ENCODE results near the gene PSMC3. TPM values are rescaled to one million over a fixed set of nuclear protein-coding genes. Genes with fewer than 3 reads are reported as not detected.
A peak's percentile ranks its signal among the peaks of the same experiment; 100 is the strongest.

PSMC3 gene
- total RNA-seq, 3 donors from 2014 or later = 98.5 to 168 (median 144) TPM

- no peaks in the 10 kb centered on the region for H3K9me3 ChIP-seq
- intact Hi-C loops (cut with DNase I; ENCODE audit: low total_unique reads) = no loop called here
- DNase-seq (ENCODE audit: low spot score in 2 of 2) = no peak
- H3K27ac ChIP-seq = peak overlapping the region in 1 of 2 donors; percentile 10
- peaks cover 4 to 11% of the 10 kb centered on the region in 2 donors for H3K4me1 ChIP-seq
- H3K4me3 ChIP-seq = no peak overlapping the region
- no peak for TF ChIP-seq POLR2A (IDR thresholded peaks at IDR 0.05)
- no peak for TF ChIP-seq POLR2AphosphoS5 (IDR thresholded peaks at IDR 0.05)
- no peak for TF ChIP-seq CTCF (IDR thresholded peaks at IDR 0.05)
- H3K36me3 ChIP-seq = peaks cover 10% of the 10 kb centered on the region
- H3K27me3 ChIP-seq = no peaks in the 10 kb centered on the region
Measured at GRCh38 chr11:47418454-47419259, 7.6 kb downstream of the PSMC3 start.

- H3K27ac ChIP-seq = peak overlapping the region in 1 of 2 donors; percentile 10
- no peaks in the 10 kb centered on the region for H3K9me3 ChIP-seq
- TF ChIP-seq POLR2AphosphoS5 (IDR thresholded peaks at IDR 0.05) (no peak), POLR2A (IDR thresholded peaks at IDR 0.05) (no peak), CTCF (IDR thresholded peaks at IDR 0.05) (no peak)
- intact Hi-C loops (cut with DNase I; ENCODE audit: low total_unique reads) = no loop called here
- no peak overlapping the region for H3K4me3 ChIP-seq
- H3K36me3 ChIP-seq = peaks cover 10% of the 10 kb centered on the region
- no peak for DNase-seq (ENCODE audit: low spot score in 2 of 2)
- peaks cover 4 to 11% of the 10 kb centered on the region in 2 donors for H3K4me1 ChIP-seq
- H3K27me3 ChIP-seq = no peaks in the 10 kb centered on the region
Measured at GRCh38 chr11:47417712-47418111, 8.5 kb downstream of the PSMC3 start.

- intact Hi-C loops (cut with DNase I; ENCODE audit: low total_unique reads) = no loop called here
- Histone ChIP-seq H3K4me1 (peaks cover 4 to 11% of the 10 kb centered on the region in 2 donors), H3K36me3 (peaks cover 10% of the 10 kb centered on the region), H3K27me3 (no peaks in the 10 kb centered on the region), H3K27ac (peak overlapping the region; percentile 88 to 90), H3K4me3 (no peak overlapping the region), H3K9me3 (no peaks in the 10 kb centered on the region)
- peak; percentile 80 to 83 for DNase-seq (ENCODE audit: low spot score in 2 of 2)
- TF ChIP-seq CTCF (IDR thresholded peaks at IDR 0.05) (no peak), POLR2A (IDR thresholded peaks at IDR 0.05) (no peak), POLR2AphosphoS5 (IDR thresholded peaks at IDR 0.05) (peak in 2 of 3 donors; percentile 37 to 60)
Measured at GRCh38 chr11:47415949-47416472, 10.2 kb downstream of the PSMC3 start.

GRCh38 chr11:47415091-47415854 is 11.0 kb downstream of the PSMC3 start:
- intact Hi-C loops (cut with DNase I; ENCODE audit: low total_unique reads) = no loop called here
- peak overlapping the region; percentile 88 to 90 for H3K27ac ChIP-seq
- H3K4me3 ChIP-seq = no peak overlapping the region
- TF ChIP-seq CTCF (IDR thresholded peaks at IDR 0.05) (no peak), POLR2AphosphoS5 (IDR thresholded peaks at IDR 0.05) (no peak), POLR2A (IDR thresholded peaks at IDR 0.05) (no peak)
- H3K36me3 ChIP-seq = peaks cover 10% of the 10 kb centered on the region
- no peaks in the 10 kb centered on the region for H3K27me3 ChIP-seq
- peaks cover 4 to 13% of the 10 kb centered on the region in 2 donors for H3K4me1 ChIP-seq
- DNase-seq (ENCODE audit: low spot score in 2 of 2) = no peak
- no peaks in the 10 kb centered on the region for H3K9me3 ChIP-seq

Measured in breast epithelium (tissue), 4 donors.